Measurements from ENCODE around the gene NTN5.

DNA sequence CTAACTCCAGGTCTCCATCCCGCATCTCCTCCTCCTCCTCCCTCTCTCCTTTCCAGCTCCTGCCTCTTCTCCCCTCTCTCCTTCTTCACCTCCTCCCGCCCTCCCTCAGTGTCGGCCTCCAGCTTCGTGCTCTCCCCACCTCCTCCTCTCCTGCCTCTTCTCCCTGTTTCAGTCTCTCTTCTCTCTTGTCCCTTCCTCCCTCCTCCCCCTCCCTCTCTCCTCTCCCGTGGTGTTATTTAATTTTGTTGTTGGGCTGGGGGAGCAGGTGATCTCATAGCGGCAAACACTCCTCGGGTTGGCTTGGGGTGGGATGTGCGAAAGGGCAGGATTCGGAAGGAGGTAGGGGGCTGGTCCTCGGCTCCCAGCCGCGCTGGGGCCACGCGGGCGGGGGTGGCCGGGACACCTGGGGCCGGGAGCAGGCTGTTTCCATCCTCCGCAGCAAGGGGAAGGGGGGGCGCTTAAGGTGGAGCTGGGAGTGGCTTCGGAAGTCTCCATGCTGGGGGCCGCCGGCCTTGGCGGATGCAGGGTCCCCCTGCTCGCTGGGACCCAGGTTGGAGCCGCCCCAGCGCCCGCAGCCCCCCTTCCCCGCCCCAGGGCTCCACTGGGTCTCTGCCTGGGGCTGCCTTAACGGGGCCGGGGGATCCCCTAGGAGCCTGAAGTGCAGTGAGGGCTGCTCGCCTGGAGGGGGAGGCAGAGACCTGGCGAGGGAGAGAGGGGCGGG lies 26.7 kb downstream of the NTN5 start, which contains the start of gene CA11:
- peak; percentile 82 to 98 (median 90) for TF ChIP-seq CTCF (IDR thresholded peaks at IDR 0.05)
- TF ChIP-seq POLR2A (IDR thresholded peaks at IDR 0.05), result no peak

Measured in heart left ventricle (tissue), 13 donors.